ENCODE results near the gene INSRR. TPM values are rescaled to one million over a fixed set of nuclear protein-coding genes. Genes with fewer than 3 reads are reported as not detected.

The INSRR gene
- total and polyA plus RNA-seq, 2 of the 8 experiments (the other 6 are each of a cell fraction or from before 2014, with no cell fraction given) = 0.02 TPM; not detected in 1

GRCh38 chr1:156880473-156880872 lies 21.6 kb upstream of the INSRR start:
- Histone ChIP-seq H3K9me3 (ENCODE audit: insufficient read depth in 2 of 2, low read depth in 1 of 2, low read length in 1 of 2) (no peaks in the 10 kb centered on the region), H3K27ac (ENCODE audit: low read depth, low read length) (no peak overlapping the region), H4K20me1 (replicated peaks in 1 of 2; ENCODE audit: control insufficient read depth in 1 of 2, insufficient read depth in 2 of 2, low read length in 2 of 2) (peaks cover 0 to 3% of the 10 kb centered on the region in 2 experiments), H3K4me2 (ENCODE audit: insufficient read depth in 1 of 2, low read depth in 2 of 2, low read length in 2 of 2) (no peak overlapping the region), H3K23me2 (ENCODE audit: low read depth, low read length) (peaks cover 2% of the 10 kb centered on the region; the same call in 1 of the 2 replicates), H4K5ac (ENCODE audit: insufficient read length, low read depth, low read length) (no peak overlapping the region), H3K56ac (replicated peaks; ENCODE audit: insufficient read length, low read depth, low read length) (no peak overlapping the region), H3K4me3 (ENCODE audit: extremely low read depth in 1 of 4, insufficient read depth in 2 of 4, low read depth in 3 of 4, low read length in 4 of 4) (no peak overlapping the region), H3K9ac (replicated peaks in 1 of 4; ENCODE audit: extremely low read depth in 1 of 4, low read depth in 3 of 4, low read length in 3 of 4) (no peak overlapping the region), H4K8ac (ENCODE audit: extremely low read depth, insufficient read depth, low read length) (no peak overlapping the region), H2BK120ac (replicated peaks; ENCODE audit: low read depth, low read length) (no peak overlapping the region), H3K36me3 (ENCODE audit: control insufficient read depth in 2 of 4, insufficient read depth in 4 of 4, low read length in 3 of 4) (no peaks in the 10 kb centered on the region), H3K23ac (ENCODE audit: insufficient read length) (no peak overlapping the region), H2BK12ac (ENCODE audit: low read depth, low read length) (no peak overlapping the region), H3K27me3 (replicated peaks in 1 of 4; ENCODE audit: control insufficient read depth in 3 of 4, extremely low read depth in 1 of 4, insufficient read depth in 3 of 4, low read length in 3 of 4) (peaks cover 0 to 34% (median 26%) of the 10 kb centered on the region in 4 experiments; a peak in 6 of 7 replicates), H3K79me1 (ENCODE audit: low read depth, low read length) (no peaks in the 10 kb centered on the region), H3K14ac (ENCODE audit: insufficient read length) (no peak overlapping the region), H3K4ac (replicated peaks; ENCODE audit: insufficient read length, low read depth, low read length) (no peak overlapping the region), H2BK5ac (ENCODE audit: low read depth, low read length) (no peak overlapping the region), H2BK15ac (ENCODE audit: low read length) (no peak overlapping the region), H2BK20ac (ENCODE audit: low read length) (no peak overlapping the region), H3K18ac (ENCODE audit: extremely low read depth, low read length) (no peak overlapping the region), H4K91ac (replicated peaks; ENCODE audit: insufficient read length, low read length) (no peak overlapping the region), H2AFZ (ENCODE audit: low read length) (no peak overlapping the region), H2AK5ac (ENCODE audit: low read depth, low read length) (no peak overlapping the region), H3K4me1 (replicated peaks in 1 of 4; ENCODE audit: control insufficient read depth in 3 of 4, insufficient read depth in 4 of 4, low read length in 3 of 4) (peaks cover 3 to 20% (median 7%) of the 10 kb centered on the region in 4 experiments), H3K79me2 (ENCODE audit: control insufficient read depth in 1 of 2, insufficient read depth in 2 of 2, low read length in 2 of 2) (no peaks in the 10 kb centered on the region)
- no peak for DNase-seq (ENCODE audit: low read depth in 1 of 2, low spot score in 2 of 2)
- WGBS, 2 experiments (ENCODE audit: extremely low coverage in 1 of 2, insufficient coverage in 1 of 2, insufficient read length in 1 of 2, insufficient replicate concordance in 2 of 2, low coverage in 1 of 2, low lambda C conversion rate in 2 of 2, missing lambda C conversion rate in 1 of 2) = 83% methylated on average over 5 of the region's 5 CpGs; no CpG with 5 or more reads in 1 of the 2 experiments
- ChIA-PET CTCF (ENCODE audit: partially characterized antibody) (interaction anchor here (1.1 to 31.4 kb wide), 12 partner anchors 9 to 256 kb away, joined by 3 to 719 read pairs (median 4); partner anchors contain the start of genes INSRR, LRRC71, NTRK1 and PEAR1), POLR2A (ENCODE audit: partially characterized antibody) (interaction anchor here (1.1 to 1.7 kb wide), 2 partner anchors 9 to 140 kb away, joined by 4 to 5 read pairs; partner anchors contain the start of gene MRPL24)
- no peak for FAIRE-seq
- TF ChIP-seq POLR2A (IDR thresholded peaks at IDR 0.05; ENCODE audit: control extremely low read depth in 1 of 2, low read depth in 2 of 2, low read length in 2 of 2) (no peak), CEBPB (IDR thresholded peaks at IDR 0.05; ENCODE audit: low read depth, low read length) (no peak), POLR2AphosphoS5 (IDR thresholded peaks at IDR 0.05; ENCODE audit: low read depth, low read length) (no peak), PHF8 (conservative IDR thresholded peaks at IDR 0.05; ENCODE audit: low read depth, low read length) (no peak), YY1 (IDR thresholded peaks at IDR 0.05; ENCODE audit: low read depth, low read length) (no peak), SIRT6 (IDR thresholded peaks at IDR 0.05; ENCODE audit: low read length) (no peak), CTCF (IDR thresholded peaks at IDR 0.05; ENCODE audit: control extremely low read depth in 1 of 3, insufficient read depth in 1 of 3, low read depth in 1 of 3, low read length in 3 of 3) (no peak), CTBP2 (IDR thresholded peaks at IDR 0.05; ENCODE audit: borderline replicate concordance, insufficient read depth, insufficient read length, low read length) (no peak), KDM1A (IDR thresholded peaks at IDR 0.05; ENCODE audit: borderline replicate concordance, low read length) (no peak), NANOG (IDR thresholded peaks at IDR 0.05; ENCODE audit: insufficient read depth, low read depth, low read length, poor library complexity, severe bottlenecking) (no peak), TAF7 (optimal IDR thresholded peaks at IDR 0.05; ENCODE audit: borderline replicate concordance, low read depth, low read length) (no peak), SP4 (IDR thresholded peaks at IDR 0.05; ENCODE audit: low read length) (no peak)
